Neural cell (in vitro differentiated cells): ENCODE results near the gene PIK3R1. TPM values are rescaled to one million over a fixed set of nuclear protein-coding genes. Genes with fewer than 3 reads are reported as not detected.

Experiments
- H2AFZ ChIP-seq: fragments of 200-600, 300-800 bp; sonication (generic), shearing (Covaris generic); 2 replicates; pipeline ENCODE4 v1.6.0; 2014; ENCODE audit warnings: low read depth, mild to moderate bottlenecking, antibody characterized with exemption, low read length, moderate library complexity
- H3F3A ChIP-seq: fragments of 200-600 bp; shearing (Covaris generic); 2 replicates; pipeline ENCODE4 v1.6.1; 2016; ENCODE audit warnings: mild to moderate bottlenecking, moderate library complexity, mixed read lengths, antibody characterized with exemption, low read length; ENCODE audit not compliant: insufficient read depth, poor library complexity, severe bottlenecking
- H3K27ac ChIP-seq: fragments of 200-600, 300-800 bp; sonication (generic), shearing (Covaris generic); 2 replicates; pipeline ENCODE4 v1.5.1; 2014; ENCODE audit warnings: mild to moderate bottlenecking, low read length, moderate library complexity
- H3K27me3 ChIP-seq: fragments of 300-800, 200-600 bp; sonication (generic), shearing (Covaris generic); 2 replicates; pipeline ENCODE4 v1.6.0; 2014; ENCODE audit warnings: mild to moderate bottlenecking, low read depth, low read length, moderate library complexity; ENCODE audit not compliant: insufficient read depth
- H3K36me3 ChIP-seq: fragments of 300-800, 200-600 bp; sonication (generic), shearing (Covaris generic); 2 replicates; pipeline ENCODE4 v1.5.1; 2014; ENCODE audit warnings: mild to moderate bottlenecking, antibody characterized with exemption, low read length, moderate library complexity; ENCODE audit not compliant: insufficient read depth
- H3K4me2 ChIP-seq: fragments of 300-800, 200-600 bp; sonication (generic), shearing (Covaris generic); 2 replicates; pipeline ENCODE4 v1.6.0; 2014; ENCODE audit warnings: mild to moderate bottlenecking, low read length
- H3K4me3 ChIP-seq: fragments of 300-800, 200-600 bp; sonication (generic), shearing (Covaris generic); 2 replicates; pipeline ENCODE4 v1.5.1; 2014; ENCODE audit warnings: mild to moderate bottlenecking, low read length, moderate library complexity
- H3K79me2 ChIP-seq: fragments of 200-600 bp; shearing (Covaris generic); replicated peaks from 2 replicates; pipeline ENCODE4 v1.6.0; 2014; ENCODE audit warnings: mild to moderate bottlenecking, low read length, moderate library complexity; ENCODE audit not compliant: insufficient read depth
- H3K9ac ChIP-seq: fragments of 300-800, 200-600 bp; sonication (generic), shearing (Covaris generic); 2 replicates; pipeline ENCODE4 v1.6.1; 2016; ENCODE audit warnings: mild to moderate bottlenecking, low read length, mixed read lengths
- H3K9me2 ChIP-seq: fragments of 200-600 bp; shearing (Covaris generic); 2 replicates; pipeline ENCODE4 v1.6.1; 2016; ENCODE audit warnings: mild to moderate bottlenecking, low read length, mixed read lengths; ENCODE audit not compliant: insufficient read depth
- H3K9me3 ChIP-seq: fragments of 200-600, 300-800 bp; sonication (generic), shearing (Covaris generic); 2 replicates; pipeline ENCODE4 v1.6.1; 2016; ENCODE audit warnings: mild to moderate bottlenecking, mixed run types, low read length, moderate library complexity, mixed read lengths
- H4K20me1 ChIP-seq: fragments of 200-600 bp; shearing (Covaris generic); 2 replicates; pipeline ENCODE4 v1.6.1; 2016; ENCODE audit warnings: mild to moderate bottlenecking, mixed run types; ENCODE audit not compliant: insufficient read depth
- EP300 ChIP-seq: fragments of 450-650 bp; conservative IDR thresholded peaks from 2 replicates; pipeline ENCODE4 v1.6.1; 2014; ENCODE audit warnings: antibody characterized with exemption, mild to moderate bottlenecking, moderate library complexity; ENCODE audit not compliant: poor library complexity, severe bottlenecking
- EZH2 ChIP-seq: fragments of 200-600, 300-800 bp; shearing (Covaris generic), sonication (generic); IDR thresholded peaks from 2 replicates; pipeline ENCODE4 v1.6.1; 2014; ENCODE audit warnings: antibody characterized with exemption, low read length, borderline replicate concordance, mild to moderate bottlenecking; ENCODE audit not compliant: insufficient read depth, poor library complexity, severe bottlenecking
- MXI1 ChIP-seq: fragments of 450-650 bp; conservative IDR thresholded peaks from 2 replicates; pipeline ENCODE4 v1.6.1; 2014; ENCODE audit warnings: antibody characterized with exemption, mild to moderate bottlenecking; ENCODE audit not compliant: poor library complexity, severe bottlenecking
- POLR2AphosphoS5 ChIP-seq: IDR thresholded peaks from 2 replicates; pipeline ENCODE4 v1.6.1; 2012
- RAD21 ChIP-seq: fragments of 450-650 bp; conservative IDR thresholded peaks from 2 replicates; pipeline ENCODE4 v1.6.1; 2014; ENCODE audit warnings: antibody characterized with exemption, mild to moderate bottlenecking, moderate library complexity
- SMC3 ChIP-seq: fragments of 450-650 bp; conservative IDR thresholded peaks from 2 replicates; pipeline ENCODE4 v1.6.1; 2014; ENCODE audit warnings: antibody characterized with exemption, mild to moderate bottlenecking, moderate library complexity; ENCODE audit not compliant: poor library complexity
- TAF1 ChIP-seq: IDR thresholded peaks from 2 replicates; pipeline ENCODE4 v1.6.1; 2012; ENCODE audit warnings: low read depth
- polyA plus RNA-seq: library from polyadenylated mRNA; depleted of rRNA; stranded (reverse); fragments of >200 nt; gene quantifications from 2 replicates; pipeline ENCODE4 v1.2.3, GENCODE V29; 2014
- TF ChIP-seq, protein P1 (sequence below): fragments of 450-650 bp; IDR thresholded peaks from 2 replicates; pipeline ENCODE4 v1.5.1; 2014; ENCODE audit warnings: antibody characterized with exemption, mild to moderate bottlenecking, moderate library complexity; ENCODE audit not compliant: poor library complexity, severe bottlenecking
- TF ChIP-seq, protein P2 (sequence below): IDR thresholded peaks from 2 replicates; pipeline ENCODE4 v1.6.1; 2012; ENCODE audit warnings: borderline replicate concordance

PIK3R1 gene
- polyA plus RNA-seq, 1 donor from 2014 or later: 41.9 TPM

DNA sequence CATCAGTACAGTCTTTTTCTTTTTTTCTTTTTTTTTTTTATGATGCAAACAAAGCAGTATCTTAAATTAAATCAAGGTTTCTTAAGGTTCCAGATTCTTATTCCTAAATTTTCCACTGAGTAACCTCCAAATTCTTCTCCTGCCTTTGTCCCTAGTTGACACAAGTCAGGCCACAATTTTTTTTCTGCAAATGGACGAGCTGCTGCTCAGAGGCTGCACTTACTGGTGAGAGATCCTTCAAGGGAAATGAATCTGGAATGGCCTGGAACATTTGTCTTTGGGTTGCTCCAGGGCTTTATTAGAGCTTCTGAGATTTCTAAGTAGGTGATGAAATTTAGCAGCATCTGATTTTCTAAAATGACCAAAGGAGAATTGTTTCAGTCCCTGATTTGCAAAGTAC, 39.3 kb downstream of the PIK3R1 start:
- Histone ChIP-seq H3F3A (peaks cover 3% of the 10 kb centered on the region), H3K27me3 (no peaks in the 10 kb centered on the region), H3K79me2 (peaks cover 21% of the 10 kb centered on the region), H3K9ac (no peak overlapping the region), H2AFZ (no peak overlapping the region), H3K27ac (no peak overlapping the region), H3K4me2 (no peak overlapping the region), H3K9me2 (no peaks in the 10 kb centered on the region), H3K4me3 (no peak overlapping the region), H3K9me3 (no peaks in the 10 kb centered on the region), H3K36me3 (no peaks in the 10 kb centered on the region), H4K20me1 (no peaks in the 10 kb centered on the region)
- TF ChIP-seq, protein P1, sequence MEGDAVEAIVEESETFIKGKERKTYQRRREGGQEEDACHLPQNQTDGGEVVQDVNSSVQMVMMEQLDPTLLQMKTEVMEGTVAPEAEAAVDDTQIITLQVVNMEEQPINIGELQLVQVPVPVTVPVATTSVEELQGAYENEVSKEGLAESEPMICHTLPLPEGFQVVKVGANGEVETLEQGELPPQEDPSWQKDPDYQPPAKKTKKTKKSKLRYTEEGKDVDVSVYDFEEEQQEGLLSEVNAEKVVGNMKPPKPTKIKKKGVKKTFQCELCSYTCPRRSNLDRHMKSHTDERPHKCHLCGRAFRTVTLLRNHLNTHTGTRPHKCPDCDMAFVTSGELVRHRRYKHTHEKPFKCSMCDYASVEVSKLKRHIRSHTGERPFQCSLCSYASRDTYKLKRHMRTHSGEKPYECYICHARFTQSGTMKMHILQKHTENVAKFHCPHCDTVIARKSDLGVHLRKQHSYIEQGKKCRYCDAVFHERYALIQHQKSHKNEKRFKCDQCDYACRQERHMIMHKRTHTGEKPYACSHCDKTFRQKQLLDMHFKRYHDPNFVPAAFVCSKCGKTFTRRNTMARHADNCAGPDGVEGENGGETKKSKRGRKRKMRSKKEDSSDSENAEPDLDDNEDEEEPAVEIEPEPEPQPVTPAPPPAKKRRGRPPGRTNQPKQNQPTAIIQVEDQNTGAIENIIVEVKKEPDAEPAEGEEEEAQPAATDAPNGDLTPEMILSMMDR: no peak
- TF ChIP-seq RAD21 (no peak), EP300 (no peak), EZH2 (no peak)

DNA sequence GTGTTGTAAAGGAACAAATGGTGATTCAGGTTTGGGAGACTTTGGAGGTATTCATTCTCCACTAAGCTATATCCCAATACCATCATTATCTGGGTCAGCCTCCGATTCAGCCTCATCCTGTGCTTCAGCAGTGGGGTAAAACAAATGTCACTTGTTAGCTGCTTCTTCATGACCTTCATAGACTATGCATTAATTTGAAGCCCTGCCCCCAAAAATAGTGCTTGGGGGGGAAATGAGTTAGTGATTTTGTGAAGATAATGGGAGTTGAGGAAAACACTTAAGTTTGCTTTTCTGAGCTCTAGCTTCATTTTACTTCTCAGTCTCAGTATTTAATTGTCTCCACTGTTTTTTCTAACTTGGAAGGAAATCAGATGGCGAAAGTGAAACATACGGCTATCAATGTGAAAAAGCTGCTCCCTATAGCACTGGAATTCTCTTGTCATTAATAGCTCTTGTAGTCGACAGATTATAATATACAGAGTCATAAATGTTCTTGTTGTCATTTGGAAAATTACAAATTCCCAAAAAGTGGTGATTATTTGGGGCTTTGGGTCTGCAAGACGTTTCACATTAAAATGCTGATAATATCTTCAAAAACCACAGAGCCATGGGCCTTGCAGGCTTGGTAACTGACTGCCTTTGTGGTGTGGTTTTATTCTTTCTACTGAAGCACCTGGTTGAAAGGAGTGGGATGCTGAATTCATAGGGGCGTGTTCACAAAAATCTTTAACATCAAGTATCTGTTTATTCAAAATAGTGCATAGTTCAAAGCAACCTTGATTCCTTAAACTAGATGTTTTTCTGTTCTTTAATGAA, 40.0 kb downstream of the PIK3R1 start:
- Histone ChIP-seq H3K27me3 (no peaks in the 10 kb centered on the region), H2AFZ (no peak overlapping the region), H3K9me3 (no peaks in the 10 kb centered on the region), H3K9me2 (no peaks in the 10 kb centered on the region), H3F3A (peaks cover 3% of the 10 kb centered on the region), H3K79me2 (peaks cover 19% of the 10 kb centered on the region), H3K9ac (no peak overlapping the region), H3K36me3 (no peaks in the 10 kb centered on the region), H3K4me2 (no peak overlapping the region), H4K20me1 (no peaks in the 10 kb centered on the region), H3K4me3 (no peak overlapping the region), H3K27ac (no peak overlapping the region)
- TF ChIP-seq EZH2 (no peak), TAF1 (no peak), EP300 (no peak), POLR2AphosphoS5 (no peak)
- TF ChIP-seq, protein P1: no peak

DNA sequence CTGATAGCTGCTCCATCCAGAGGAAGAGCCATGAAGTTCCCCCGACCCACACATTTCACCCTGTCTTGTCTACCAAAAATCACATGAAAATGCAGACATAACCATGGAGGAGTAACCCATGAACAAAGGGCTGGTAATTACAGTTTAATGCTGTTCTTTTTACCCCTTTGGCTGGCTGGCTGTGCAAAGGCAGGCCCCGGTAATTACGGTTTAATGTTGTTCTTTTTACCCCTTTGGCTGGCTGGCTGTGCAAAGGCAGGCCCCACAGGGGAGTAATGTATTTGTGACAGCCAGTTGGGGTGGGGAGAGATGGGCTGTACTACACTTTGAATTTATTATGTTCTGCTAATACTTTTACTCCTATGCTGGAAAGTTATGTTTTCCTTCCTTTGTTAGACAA, 41.7 kb downstream of the PIK3R1 start:
- Histone ChIP-seq H3K4me2 (no peak overlapping the region), H3K4me3 (no peak overlapping the region), H3K27ac (no peak overlapping the region), H3K79me2 (peaks cover 11% of the 10 kb centered on the region), H3K27me3 (no peaks in the 10 kb centered on the region), H2AFZ (no peak overlapping the region), H3K9me3 (no peaks in the 10 kb centered on the region), H3K36me3 (no peaks in the 10 kb centered on the region), H4K20me1 (no peaks in the 10 kb centered on the region), H3F3A (peaks cover 3% of the 10 kb centered on the region), H3K9me2 (no peaks in the 10 kb centered on the region), H3K9ac (no peak overlapping the region)
- TF ChIP-seq SMC3 (no peak), RAD21 (no peak), POLR2AphosphoS5 (no peak), TAF1 (no peak), MXI1 (no peak), EP300 (no peak), EZH2 (no peak)
- TF ChIP-seq, protein P2, sequence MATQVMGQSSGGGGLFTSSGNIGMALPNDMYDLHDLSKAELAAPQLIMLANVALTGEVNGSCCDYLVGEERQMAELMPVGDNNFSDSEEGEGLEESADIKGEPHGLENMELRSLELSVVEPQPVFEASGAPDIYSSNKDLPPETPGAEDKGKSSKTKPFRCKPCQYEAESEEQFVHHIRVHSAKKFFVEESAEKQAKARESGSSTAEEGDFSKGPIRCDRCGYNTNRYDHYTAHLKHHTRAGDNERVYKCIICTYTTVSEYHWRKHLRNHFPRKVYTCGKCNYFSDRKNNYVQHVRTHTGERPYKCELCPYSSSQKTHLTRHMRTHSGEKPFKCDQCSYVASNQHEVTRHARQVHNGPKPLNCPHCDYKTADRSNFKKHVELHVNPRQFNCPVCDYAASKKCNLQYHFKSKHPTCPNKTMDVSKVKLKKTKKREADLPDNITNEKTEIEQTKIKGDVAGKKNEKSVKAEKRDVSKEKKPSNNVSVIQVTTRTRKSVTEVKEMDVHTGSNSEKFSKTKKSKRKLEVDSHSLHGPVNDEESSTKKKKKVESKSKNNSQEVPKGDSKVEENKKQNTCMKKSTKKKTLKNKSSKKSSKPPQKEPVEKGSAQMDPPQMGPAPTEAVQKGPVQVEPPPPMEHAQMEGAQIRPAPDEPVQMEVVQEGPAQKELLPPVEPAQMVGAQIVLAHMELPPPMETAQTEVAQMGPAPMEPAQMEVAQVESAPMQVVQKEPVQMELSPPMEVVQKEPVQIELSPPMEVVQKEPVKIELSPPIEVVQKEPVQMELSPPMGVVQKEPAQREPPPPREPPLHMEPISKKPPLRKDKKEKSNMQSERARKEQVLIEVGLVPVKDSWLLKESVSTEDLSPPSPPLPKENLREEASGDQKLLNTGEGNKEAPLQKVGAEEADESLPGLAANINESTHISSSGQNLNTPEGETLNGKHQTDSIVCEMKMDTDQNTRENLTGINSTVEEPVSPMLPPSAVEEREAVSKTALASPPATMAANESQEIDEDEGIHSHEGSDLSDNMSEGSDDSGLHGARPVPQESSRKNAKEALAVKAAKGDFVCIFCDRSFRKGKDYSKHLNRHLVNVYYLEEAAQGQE: no peak
- TF ChIP-seq, protein P1: no peak
